HG02642 (cell line): ENCODE results near the gene SURF2.
"Not testable (repeated sequence)": the region's sequence is repeated elsewhere in the genome, so short reads cannot be mapped to it uniquely, and the experiment has no call there.

ENCODE experiments used
- ATAC-seq: cut with Tn5 transposase; IDR thresholded peaks from one replicate; pipeline ENCODE4 v1.9.1; 2021; ENCODE audit warnings: mild to moderate bottlenecking; ENCODE audit not compliant: unreplicated experiment, poor library complexity

SURF2 gene

DNA sequence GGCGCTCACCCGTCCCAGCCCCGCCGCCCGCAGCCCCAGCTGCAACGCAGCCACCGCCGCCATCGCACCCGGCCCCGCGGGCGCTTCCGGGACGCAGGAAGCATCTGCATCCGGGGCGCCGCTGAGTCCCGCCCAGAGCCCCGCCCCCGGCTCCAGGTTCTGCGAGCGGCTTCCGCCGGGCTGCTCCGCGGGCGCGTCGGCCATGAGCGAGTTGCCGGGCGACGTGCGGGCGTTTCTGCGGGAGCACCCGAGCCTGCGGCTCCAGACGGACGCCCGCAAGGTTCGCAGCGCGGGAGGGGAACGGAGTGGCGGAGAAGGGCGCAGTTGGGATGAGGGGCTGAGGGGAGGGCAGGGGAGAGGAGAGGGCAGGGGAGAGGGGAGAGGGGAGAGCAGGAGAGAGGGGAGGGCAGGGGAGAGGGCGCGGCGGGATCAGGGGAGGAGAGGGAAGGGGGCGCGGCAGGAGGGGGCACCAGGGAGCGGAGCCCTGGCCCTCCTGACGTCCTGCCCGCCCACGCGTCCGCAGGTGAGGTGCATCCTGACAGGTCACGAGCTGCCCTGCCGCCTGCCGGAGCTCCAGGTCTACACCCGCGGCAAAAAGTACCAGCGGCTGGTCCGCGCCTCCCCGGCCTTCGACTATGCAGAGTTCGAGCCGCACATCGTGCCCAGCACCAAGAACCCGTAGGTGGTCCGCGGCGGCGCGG is at the start of gene SURF2, which contains the start of gene SURF1:
TSS of gene SURF2 (plus strand) at position 160 of the 701 bp plus-strand sequence. CDS start at position 203, 43 bp downstream.
TSS of gene SURF1 (minus strand) at position 97 of the 701 bp plus-strand sequence. CDS start at position 63, 34 bp downstream.
- peak; percentile 63 for ATAC-seq

DNA sequence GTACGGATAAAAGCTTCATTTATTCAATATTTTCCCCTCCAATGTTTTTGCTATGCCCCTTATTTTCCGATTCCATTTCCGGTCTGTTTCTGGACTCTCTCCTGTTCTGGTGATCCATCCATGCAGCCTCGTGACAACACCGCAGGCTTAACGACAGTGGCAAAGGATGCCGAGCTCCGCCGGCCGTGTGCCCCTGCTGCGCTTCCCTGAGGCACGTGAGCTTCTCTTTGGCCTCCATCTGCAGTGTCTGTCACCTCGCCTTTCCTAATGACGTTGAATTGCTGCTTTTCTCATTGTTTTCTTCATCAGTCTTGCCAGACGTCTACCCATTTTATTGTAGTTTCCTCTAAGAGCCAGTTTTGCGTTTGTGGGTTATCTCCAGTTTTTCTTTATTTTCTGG is 49.0 kb upstream of the SURF2 start:
- no peak for ATAC-seq

DNA sequence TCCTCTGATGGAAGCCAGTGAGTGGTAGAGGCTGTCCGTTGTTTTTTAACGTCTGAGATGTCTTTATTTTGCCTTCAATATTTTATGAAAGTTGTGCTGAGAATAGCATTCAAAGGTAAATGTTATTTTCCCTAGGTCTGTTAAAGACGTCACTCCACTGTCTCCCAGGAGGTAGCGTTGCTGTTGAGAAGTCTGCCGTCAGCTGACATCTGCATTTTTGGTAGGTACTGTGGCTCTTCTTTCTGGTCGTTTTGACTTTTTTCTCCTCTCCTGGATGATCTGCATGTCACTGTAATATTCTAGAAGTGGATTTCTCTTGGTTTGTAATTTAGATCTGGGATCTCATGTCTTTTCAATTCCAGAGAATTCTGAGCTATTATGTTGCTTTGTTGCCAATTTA is 46.7 kb upstream of the SURF2 start:
- no peak for ATAC-seq

DNA sequence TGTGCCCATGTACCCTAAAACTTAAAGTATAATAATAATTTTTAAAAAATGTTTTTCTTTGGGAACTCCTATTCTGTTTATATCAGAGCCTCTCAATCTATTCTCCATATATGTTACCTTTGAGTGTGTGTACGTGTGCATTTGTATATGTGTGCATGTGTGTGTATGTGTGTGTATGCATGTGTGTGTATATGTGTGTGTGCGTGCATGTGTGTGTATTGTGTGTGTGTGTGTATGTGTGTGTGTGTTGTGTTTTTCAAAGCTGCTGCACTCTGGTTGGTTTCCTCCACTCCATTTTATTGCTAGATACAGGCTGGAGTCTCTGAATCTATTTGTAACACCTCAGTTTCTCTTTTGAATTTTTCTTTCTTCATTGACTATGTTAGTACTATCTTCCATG is 40.4 kb upstream of the SURF2 start:
- ATAC-seq = no peak

DNA sequence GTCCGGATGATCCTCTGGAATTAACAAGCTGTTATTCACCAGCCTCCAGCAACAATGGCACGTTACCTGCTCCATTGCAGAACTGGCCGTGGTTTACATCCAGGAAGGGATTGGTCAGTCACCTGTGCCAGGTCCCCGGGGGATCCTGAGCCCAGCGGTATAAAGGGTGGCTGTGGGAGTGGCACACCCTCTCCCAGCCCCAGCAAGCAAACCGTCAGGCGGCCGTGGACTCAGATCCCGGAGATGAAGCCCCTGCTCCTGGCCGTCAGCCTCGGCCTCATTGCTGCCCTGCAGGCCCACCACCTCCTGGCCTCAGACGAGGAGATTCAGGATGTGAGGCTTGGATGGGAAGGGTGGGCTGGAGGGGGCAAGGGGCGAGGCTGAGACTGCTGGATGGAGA is 38.8 kb upstream of the SURF2 start:
- not testable (repeated sequence) for ATAC-seq

DNA sequence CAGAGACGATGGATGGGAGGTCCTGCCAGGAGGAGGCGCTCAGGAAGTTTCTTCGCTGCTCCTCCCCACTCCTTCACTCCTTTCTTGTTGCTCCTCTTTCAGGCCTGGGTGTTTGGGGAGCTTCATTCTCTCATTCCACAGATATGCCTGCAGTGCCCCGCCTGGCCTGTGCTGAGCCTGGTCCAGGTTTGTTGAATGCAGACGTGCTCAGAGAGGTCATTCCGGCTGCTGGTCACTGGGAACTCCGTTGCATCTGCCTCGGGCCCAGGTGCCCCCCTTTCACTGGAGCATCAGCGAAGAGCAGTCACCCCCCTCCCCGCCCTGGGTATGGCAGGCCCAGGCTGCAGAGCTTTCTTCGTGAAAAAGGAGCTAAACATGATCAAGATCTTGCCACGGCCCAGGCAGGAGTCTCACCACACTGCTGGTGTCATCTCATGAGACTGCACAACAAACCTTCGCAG is 35.9 kb upstream of the SURF2 start:
- ATAC-seq = no peak

DNA sequence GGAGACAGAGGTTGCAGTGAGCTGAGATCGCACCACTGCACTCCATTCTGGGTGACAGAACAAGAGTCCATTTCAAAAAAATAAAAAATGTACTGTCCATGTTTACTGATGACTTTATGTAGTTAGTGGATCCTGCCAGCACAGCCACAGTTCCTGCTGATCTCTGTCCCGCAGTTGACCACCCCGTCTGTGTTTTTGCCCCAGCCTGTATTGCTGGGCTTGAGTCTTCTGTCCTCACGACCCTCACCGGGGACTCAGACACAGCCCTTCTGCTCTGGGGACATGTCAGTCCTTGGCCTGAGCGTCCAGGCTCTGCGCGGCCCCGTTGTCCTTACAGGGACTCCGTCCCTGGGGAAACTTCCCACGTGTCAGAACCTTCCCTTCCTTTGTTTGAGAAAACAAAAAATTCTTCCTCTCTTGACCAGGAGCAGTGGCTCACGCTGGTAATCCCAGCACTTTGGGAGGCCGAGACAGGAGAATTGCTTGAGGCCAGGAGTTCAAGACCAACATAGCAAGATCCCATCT is 34.9 kb upstream of the SURF2 start:
- ATAC-seq = no peak

- ATAC-seq = no peak
These were observed 33.6 kb upstream of the SURF2 start for GRCh38 chr9:133322701-133323100.

DNA sequence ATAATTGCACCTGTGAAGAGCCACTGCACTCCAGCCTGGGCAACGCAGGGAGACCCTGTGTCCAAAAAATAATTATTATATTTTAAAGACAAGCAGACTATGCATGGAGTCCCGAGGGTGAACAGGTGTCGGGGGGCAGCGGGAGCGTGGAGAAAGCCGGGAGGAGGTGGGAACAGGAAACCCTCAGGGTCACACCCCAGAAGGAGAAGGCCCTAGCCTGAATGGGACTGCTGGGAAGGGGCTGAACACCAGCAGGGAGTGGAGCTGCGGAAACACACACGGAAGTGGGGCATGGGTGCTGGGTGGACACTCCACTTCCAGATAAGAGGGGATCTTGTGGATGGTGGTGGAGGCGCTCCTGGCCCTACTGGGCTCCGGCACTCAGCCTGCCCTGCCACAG is 33.1 kb upstream of the SURF2 start:
- ATAC-seq = no peak

DNA sequence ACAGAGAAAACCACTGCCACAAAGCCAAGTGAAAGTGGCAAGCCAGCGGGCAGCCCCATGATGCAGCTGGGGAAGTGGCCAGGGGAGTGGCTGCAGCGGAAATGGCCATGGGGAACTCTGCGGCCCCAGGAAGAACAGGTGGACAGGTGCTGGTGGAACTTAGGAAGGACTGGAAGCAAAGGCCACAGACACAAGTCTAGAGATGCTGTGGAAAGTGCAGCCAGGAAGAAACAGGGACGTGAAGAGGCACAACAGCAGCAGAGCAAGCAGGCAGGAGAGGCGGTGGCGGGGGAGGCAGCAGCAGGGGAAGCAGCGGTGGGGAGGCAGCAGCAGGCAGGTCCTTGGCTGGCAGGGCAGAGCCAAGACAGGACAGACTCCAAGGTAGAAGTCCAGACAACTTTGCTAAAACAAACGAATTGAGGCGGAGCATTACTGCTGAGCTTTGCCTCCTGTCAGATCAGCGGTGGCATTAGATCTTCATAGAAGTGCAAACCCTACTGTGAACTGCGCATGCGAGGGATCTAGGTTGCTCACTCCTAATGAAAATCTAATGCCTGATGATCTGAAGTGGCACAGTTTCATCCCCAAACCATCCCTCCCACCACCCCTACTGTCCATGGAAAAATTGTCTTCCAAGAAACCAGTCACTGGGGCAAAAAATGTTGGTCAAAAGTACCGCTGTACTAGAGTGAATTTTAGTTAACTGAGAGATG is 32.2 kb upstream of the SURF2 start:
- no peak for ATAC-seq

- not testable (repeated sequence) for ATAC-seq
These were observed 29.3 kb upstream of the SURF2 start for GRCh38 chr9:133327021-133327420.

DNA sequence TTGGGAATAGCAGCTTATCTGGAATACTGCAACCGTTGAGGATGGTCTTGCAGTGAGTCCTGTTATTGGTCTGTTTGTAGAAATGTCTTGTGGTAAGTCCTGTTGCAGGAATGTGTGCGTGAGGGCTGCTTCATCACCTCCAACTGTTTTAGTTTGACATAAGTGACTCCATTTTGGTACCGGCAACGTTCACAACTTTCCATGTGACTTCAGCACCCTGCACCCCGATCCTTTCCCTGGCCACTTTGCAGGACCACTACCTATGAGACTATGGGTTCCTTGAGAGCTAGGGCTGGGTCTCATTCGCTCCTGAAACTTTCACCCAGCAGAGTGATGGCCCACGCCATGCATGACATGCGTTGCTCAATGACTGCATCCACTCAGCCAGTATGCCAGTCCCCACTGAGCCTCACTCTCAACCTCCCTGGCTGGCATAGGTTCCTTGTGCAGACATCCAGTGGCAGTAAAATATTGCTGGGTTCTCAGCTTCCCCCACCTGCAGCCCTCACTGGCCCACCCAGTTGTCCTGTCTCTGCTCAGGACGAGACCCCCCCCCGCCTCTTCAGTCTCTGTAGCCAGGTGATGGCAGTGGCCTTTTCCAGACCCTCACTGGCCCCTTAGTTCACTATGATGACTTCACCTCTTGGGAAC is 28.4 kb upstream of the SURF2 start:
- no peak for ATAC-seq

- not testable (repeated sequence) for ATAC-seq
These were observed 26.8 kb upstream of the SURF2 start for GRCh38 chr9:133329306-133330156.

- ATAC-seq = no peak
These were observed 25.1 kb upstream of the SURF2 start for GRCh38 chr9:133331221-133331620.

GRCh38 chr9:133331641-133332380 is 24.5 kb upstream of the SURF2 start:
- ATAC-seq = no peak

- no peak for ATAC-seq
These were observed 24.0 kb upstream of the SURF2 start for GRCh38 chr9:133332381-133332730.

DNA sequence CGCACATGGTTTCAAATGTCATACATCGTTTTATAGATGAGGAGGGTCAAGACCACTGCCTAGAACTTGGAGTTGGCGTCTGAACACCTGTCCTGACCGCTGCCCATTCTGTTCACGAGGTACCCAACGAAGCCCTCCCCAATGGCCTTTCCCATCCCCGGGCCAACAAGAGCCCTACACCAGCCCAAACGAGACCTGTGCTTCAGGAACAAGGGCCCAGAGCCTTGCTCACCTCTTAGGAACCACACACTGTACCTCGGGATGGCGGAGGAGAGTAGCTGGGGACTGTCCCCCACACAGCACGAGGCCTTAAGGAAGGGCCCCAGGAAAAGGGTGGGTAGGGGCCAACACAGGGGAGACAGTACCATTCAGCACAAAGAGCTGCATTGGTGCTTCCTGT is 23.3 kb upstream of the SURF2 start:
- no peak for ATAC-seq

DNA sequence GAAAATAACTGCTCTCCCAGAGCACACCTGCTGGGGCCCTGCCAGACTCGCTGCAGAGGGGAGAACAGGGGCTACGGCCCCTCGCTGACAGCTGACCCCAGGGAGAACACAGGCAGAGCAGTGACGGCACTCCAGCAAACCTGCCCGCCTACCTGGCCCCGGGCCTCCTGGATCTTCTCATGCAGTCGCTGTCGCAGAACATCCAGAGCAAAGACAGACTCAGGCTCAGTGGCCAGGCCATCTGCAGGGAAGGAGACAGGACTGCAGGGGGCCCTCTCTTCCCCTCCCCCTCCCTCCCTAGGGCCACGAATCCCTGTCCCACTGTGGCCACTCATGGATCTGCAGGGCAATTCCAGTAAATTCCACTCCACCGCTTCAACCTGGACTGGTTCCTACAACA is 22.8 kb upstream of the SURF2 start:
- no peak for ATAC-seq

GRCh38 chr9:133334161-133334560 is 22.2 kb upstream of the SURF2 start:
- ATAC-seq = no peak
